Liver (tissue), 9 donors: Measurements from ENCODE around the gene CACNA2D1. TPM values are rescaled to one million over a fixed set of nuclear protein-coding genes. Genes with fewer than 3 reads are reported as not detected.

ENCODE experiments used
- DNase-seq: peaks from one replicate; pipeline ENCODE4 v3.0.0-alpha.2; 2017; ENCODE audit warnings: low spot score
- H3K27ac ChIP-seq, 2 donors: one replicate each; pipeline ENCODE4 v1.7.0; 2013; ENCODE audit warnings: inconsistent platforms in 2 of 2, low read length in 2 of 2, control low read depth in 1 of 2, low read depth in 1 of 2, mild to moderate bottlenecking in 1 of 2
- H3K27me3 ChIP-seq, 4 donors: one replicate each; pipeline versions ENCODE4 v1.6.1 to v1.7.0; 2013; ENCODE audit warnings: low read length in 3 of 4, inconsistent platforms in 1 of 4, mild to moderate bottlenecking in 1 of 4, moderate library complexity in 1 of 4; ENCODE audit not compliant: control insufficient read depth in 4 of 4, insufficient read depth in 4 of 4
- H3K36me3 ChIP-seq, 4 donors: one replicate each; pipeline versions ENCODE4 v1.6.1 to v1.7.0; 2013; ENCODE audit warnings: low read length in 3 of 4, mild to moderate bottlenecking in 3 of 4, low read depth in 1 of 4, moderate library complexity in 1 of 4; ENCODE audit not compliant: control insufficient read depth in 4 of 4, insufficient read depth in 3 of 4
- H3K4me1 ChIP-seq, 4 donors: one replicate each; pipeline versions ENCODE4 v1.6.1 to v1.7.0; 2013; ENCODE audit warnings: low read length in 3 of 4, mild to moderate bottlenecking in 3 of 4, moderate library complexity in 1 of 4; ENCODE audit not compliant: control insufficient read depth in 4 of 4, insufficient read depth in 4 of 4
- H3K4me3 ChIP-seq, 3 donors: one replicate each; pipeline versions ENCODE4 v1.6.1 to v1.7.0; 2013; ENCODE audit warnings: low read length in 3 of 3, control low read depth in 1 of 3, low read depth in 1 of 3, mild to moderate bottlenecking in 1 of 3
- H3K9ac ChIP-seq, 2 donors: one replicate each; pipeline ENCODE4 v1.7.0; 2013; ENCODE audit warnings: low read length in 2 of 2, mild to moderate bottlenecking in 2 of 2, moderate library complexity in 2 of 2, control low read depth in 1 of 2, low read depth in 1 of 2
- H3K9me3 ChIP-seq, 4 donors: one replicate each; pipeline versions ENCODE4 v1.6.1 to v1.7.0; 2013; ENCODE audit warnings: low read length in 3 of 4; ENCODE audit not compliant: control insufficient read depth in 4 of 4
- EGR1 ChIP-seq, 2 donors: IDR thresholded peaks; 2 replicates each; pipeline ENCODE4 v1.6.1; 2016 to 2018; ENCODE audit warnings: antibody characterized with exemption in 2 of 2, low read depth in 2 of 2
- FOXA1 ChIP-seq: IDR thresholded peaks from 2 replicates; pipeline ENCODE4 v1.6.1; 2016; ENCODE audit warnings: antibody characterized with exemption
- FOXA2 ChIP-seq: IDR thresholded peaks from 2 replicates; pipeline ENCODE4 v1.6.1; 2016; ENCODE audit warnings: antibody characterized with exemption
- GABPA ChIP-seq, 2 donors: IDR thresholded peaks in 1 of 2; conservative IDR thresholded peaks in 1 of 2; 2 replicates each; pipeline ENCODE4 v1.6.1; 2016; ENCODE audit warnings: antibody characterized with exemption in 2 of 2, mild to moderate bottlenecking in 1 of 2, moderate library complexity in 1 of 2
- HNF4A ChIP-seq, 2 donors: conservative IDR thresholded peaks; 2 replicates each; pipeline ENCODE4 v1.6.1; 2016; ENCODE audit warnings: antibody characterized with exemption in 2 of 2, mild to moderate bottlenecking in 2 of 2
- HNF4G ChIP-seq: IDR thresholded peaks from 2 replicates; pipeline ENCODE4 v1.6.1; 2016; ENCODE audit warnings: antibody characterized with exemption
- JUND ChIP-seq, 2 donors: IDR thresholded peaks; 2 replicates each; pipeline ENCODE4 v1.6.1; 2016; ENCODE audit warnings: antibody characterized with exemption in 2 of 2
- MAX ChIP-seq: IDR thresholded peaks from 2 replicates; pipeline ENCODE4 v1.6.1; 2016; ENCODE audit warnings: antibody characterized with exemption
- NR2F2 ChIP-seq: IDR thresholded peaks from 2 replicates; pipeline ENCODE4 v1.6.1; 2016; ENCODE audit warnings: antibody characterized with exemption
- RAD21 ChIP-seq, 2 donors: IDR thresholded peaks; 2 replicates each; pipeline ENCODE4 v1.6.1; 2016; ENCODE audit warnings: antibody characterized with exemption in 2 of 2, mild to moderate bottlenecking in 2 of 2
- RXRA ChIP-seq, 2 donors: IDR thresholded peaks; 2 replicates each; pipeline ENCODE4 v1.6.1; 2017 to 2018; ENCODE audit warnings: antibody characterized with exemption in 2 of 2, mild to moderate bottlenecking in 1 of 2
- SP1 ChIP-seq: IDR thresholded peaks from 2 replicates; pipeline ENCODE4 v1.6.1; 2018; ENCODE audit warnings: antibody characterized with exemption, mild to moderate bottlenecking
- TAF1 ChIP-seq: conservative IDR thresholded peaks from 2 replicates; pipeline ENCODE4 v1.6.1; 2016; ENCODE audit warnings: antibody characterized with exemption, mild to moderate bottlenecking
- ZBTB33 ChIP-seq: IDR thresholded peaks from 2 replicates; pipeline ENCODE4 v1.6.1; 2016; ENCODE audit warnings: antibody characterized with exemption
- WGBS: extraction: QIAGEN DNeasy Blood & Tissue Kit; methylation state at CpG from one replicate; pipeline ENCODE4 v1.1.7; 2013; 5-methylcytosine and 5-hydroxymethylcytosine counted together
- polyA plus RNA-seq, 2 donors: library from polyadenylated mRNA; stranded (reverse) in 1 of 2; unstranded in 1 of 2; fragments of 200-250 nt in 1 of 2; fragments of >200 nt in 1 of 2; fragmentation: Nextera tagmentation in 1 of 2; extraction: Ambion mirVana in 1 of 2; gene quantifications; one replicate each; pipeline versions ENCODE4 v1.2.1 to v1.2.3, GENCODE V29; 2013 to 2015
- total RNA-seq, 2 donors: library from RNA; depleted of rRNA; stranded (reverse); fragments of >200 nt; gene quantifications; one replicate each; pipeline ENCODE4 v1.2.3, GENCODE V29; 2014
- TF ChIP-seq, protein P1 (sequence below): IDR thresholded peaks from 2 replicates; pipeline ENCODE4 v1.6.1; 2016; ENCODE audit warnings: antibody characterized with exemption
- TF ChIP-seq, protein P2 (sequence below): fragments of 150-350 bp; IDR thresholded peaks from 2 replicates; pipeline ENCODE4 v1.5.1; 2017; ENCODE audit warnings: improper control_type of control experiment, low read depth, low read length; ENCODE audit not compliant: missing input control
- TF ChIP-seq, protein P3 (sequence below): IDR thresholded peaks from 2 replicates; pipeline ENCODE4 v1.6.1; 2016; ENCODE audit warnings: antibody characterized with exemption, mild to moderate bottlenecking
- donor health status: healthy.
- donor health status: healthy.
- donor health status: healthy.
- donor health status: healthy.
- donor health status: healthy.

CACNA2D1 gene
- total and polyA plus RNA-seq, 4 donors, result 0.42 to 2.3 (median 0.94) TPM

DNA sequence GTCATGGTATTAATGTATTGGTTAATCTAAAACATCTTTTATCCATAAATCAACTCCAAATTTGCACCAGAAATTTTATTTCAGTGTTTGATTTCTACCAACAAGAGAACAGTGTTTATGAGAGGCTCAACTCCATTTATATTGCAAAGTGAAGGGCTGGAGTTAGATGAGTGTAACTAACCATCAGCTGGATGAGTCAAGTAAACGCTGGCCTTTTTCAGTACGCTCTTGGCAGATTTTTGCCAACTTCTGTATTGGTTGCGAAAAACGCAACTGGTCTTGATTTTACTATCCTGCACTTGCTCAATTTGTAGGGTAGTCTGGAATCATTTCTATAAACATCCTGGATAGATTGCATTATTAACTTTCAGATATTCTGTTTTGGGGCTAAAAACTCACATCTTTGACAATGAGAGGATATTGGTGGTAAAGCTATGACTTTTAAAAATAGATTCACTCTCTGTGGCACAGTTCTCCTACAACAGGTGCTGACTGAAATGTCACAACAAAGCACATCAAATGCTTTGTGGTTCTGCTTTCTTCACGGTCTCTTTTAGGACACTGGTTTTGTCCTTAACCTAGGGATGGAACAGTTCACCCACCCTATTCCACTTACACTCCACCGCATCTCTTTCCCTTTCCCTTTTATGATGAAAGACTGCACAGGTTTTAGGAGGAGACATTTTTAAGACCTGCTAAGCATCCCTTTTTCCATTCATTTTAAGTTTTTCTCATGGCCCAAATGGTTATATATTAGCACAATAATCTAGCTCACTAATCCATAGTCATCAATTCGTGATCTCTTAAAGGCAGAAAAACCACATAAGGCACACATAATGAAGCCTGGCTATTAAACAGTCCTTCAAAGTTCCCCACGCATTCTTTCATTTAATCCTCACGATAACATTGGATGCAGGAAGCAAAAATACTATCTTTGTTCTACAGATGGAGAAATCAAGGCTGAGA is 12.8 kb downstream of the CACNA2D1 start:
- 72% methylated on average over 9 of the region's 9 CpGs for WGBS
- no peak for DNase-seq
- Histone ChIP-seq H3K27ac (no peak overlapping the region), H3K36me3 (no peaks in the 10 kb centered on the region), H3K27me3 (no peaks in the 10 kb centered on the region), H3K4me1 (no peaks in the 10 kb centered on the region), H3K4me3 (no peak overlapping the region), H3K9me3 (no peaks in the 10 kb centered on the region), H3K9ac (no peak overlapping the region)
- TF ChIP-seq HNF4G, result no peak
- TF ChIP-seq, protein P1, sequence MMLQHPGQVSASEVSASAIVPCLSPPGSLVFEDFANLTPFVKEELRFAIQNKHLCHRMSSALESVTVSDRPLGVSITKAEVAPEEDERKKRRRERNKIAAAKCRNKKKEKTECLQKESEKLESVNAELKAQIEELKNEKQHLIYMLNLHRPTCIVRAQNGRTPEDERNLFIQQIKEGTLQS, result no peak
- TF ChIP-seq ZBTB33, result no peak
- no peak for TF ChIP-seq RAD21 (IDR thresholded peaks at IDR 0.05)
- TF ChIP-seq EGR1 (IDR thresholded peaks at IDR 0.05; ENCODE audit: low read depth in 2 of 2), result no peak
- TF ChIP-seq TAF1, result no peak
- TF ChIP-seq SP1, result no peak
- TF ChIP-seq RXRA (IDR thresholded peaks at IDR 0.05), result no peak
- TF ChIP-seq, protein P2, sequence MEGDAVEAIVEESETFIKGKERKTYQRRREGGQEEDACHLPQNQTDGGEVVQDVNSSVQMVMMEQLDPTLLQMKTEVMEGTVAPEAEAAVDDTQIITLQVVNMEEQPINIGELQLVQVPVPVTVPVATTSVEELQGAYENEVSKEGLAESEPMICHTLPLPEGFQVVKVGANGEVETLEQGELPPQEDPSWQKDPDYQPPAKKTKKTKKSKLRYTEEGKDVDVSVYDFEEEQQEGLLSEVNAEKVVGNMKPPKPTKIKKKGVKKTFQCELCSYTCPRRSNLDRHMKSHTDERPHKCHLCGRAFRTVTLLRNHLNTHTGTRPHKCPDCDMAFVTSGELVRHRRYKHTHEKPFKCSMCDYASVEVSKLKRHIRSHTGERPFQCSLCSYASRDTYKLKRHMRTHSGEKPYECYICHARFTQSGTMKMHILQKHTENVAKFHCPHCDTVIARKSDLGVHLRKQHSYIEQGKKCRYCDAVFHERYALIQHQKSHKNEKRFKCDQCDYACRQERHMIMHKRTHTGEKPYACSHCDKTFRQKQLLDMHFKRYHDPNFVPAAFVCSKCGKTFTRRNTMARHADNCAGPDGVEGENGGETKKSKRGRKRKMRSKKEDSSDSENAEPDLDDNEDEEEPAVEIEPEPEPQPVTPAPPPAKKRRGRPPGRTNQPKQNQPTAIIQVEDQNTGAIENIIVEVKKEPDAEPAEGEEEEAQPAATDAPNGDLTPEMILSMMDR, result no peak
- no peak for TF ChIP-seq FOXA1

GRCh38 chr7:82429408-82429807 is 14.2 kb downstream of the CACNA2D1 start:
- TF ChIP-seq EGR1 (IDR thresholded peaks at IDR 0.05; ENCODE audit: low read depth in 2 of 2) (no peak), MAX (no peak), RAD21 (IDR thresholded peaks at IDR 0.05) (no peak), ZBTB33 (no peak), HNF4A (conservative IDR thresholded peaks at IDR 0.05) (no peak), FOXA2 (no peak), TAF1 (no peak), NR2F2 (no peak), RXRA (IDR thresholded peaks at IDR 0.05) (no peak), JUND (IDR thresholded peaks at IDR 0.05) (no peak), GABPA (IDR thresholded peaks at IDR 0.05 in 1 of 2, conservative IDR thresholded peaks at IDR 0.05 in 1 of 2) (no peak), SP1 (no peak)
- TF ChIP-seq, protein P1, result no peak
- TF ChIP-seq, protein P3, sequence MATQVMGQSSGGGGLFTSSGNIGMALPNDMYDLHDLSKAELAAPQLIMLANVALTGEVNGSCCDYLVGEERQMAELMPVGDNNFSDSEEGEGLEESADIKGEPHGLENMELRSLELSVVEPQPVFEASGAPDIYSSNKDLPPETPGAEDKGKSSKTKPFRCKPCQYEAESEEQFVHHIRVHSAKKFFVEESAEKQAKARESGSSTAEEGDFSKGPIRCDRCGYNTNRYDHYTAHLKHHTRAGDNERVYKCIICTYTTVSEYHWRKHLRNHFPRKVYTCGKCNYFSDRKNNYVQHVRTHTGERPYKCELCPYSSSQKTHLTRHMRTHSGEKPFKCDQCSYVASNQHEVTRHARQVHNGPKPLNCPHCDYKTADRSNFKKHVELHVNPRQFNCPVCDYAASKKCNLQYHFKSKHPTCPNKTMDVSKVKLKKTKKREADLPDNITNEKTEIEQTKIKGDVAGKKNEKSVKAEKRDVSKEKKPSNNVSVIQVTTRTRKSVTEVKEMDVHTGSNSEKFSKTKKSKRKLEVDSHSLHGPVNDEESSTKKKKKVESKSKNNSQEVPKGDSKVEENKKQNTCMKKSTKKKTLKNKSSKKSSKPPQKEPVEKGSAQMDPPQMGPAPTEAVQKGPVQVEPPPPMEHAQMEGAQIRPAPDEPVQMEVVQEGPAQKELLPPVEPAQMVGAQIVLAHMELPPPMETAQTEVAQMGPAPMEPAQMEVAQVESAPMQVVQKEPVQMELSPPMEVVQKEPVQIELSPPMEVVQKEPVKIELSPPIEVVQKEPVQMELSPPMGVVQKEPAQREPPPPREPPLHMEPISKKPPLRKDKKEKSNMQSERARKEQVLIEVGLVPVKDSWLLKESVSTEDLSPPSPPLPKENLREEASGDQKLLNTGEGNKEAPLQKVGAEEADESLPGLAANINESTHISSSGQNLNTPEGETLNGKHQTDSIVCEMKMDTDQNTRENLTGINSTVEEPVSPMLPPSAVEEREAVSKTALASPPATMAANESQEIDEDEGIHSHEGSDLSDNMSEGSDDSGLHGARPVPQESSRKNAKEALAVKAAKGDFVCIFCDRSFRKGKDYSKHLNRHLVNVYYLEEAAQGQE, result no peak
- H3K27me3 ChIP-seq, result no peaks in the 10 kb centered on the region
- H3K9ac ChIP-seq, result no peak overlapping the region
- H3K27ac ChIP-seq, result no peak overlapping the region
- DNase-seq, result no peak
- no peaks in the 10 kb centered on the region for H3K36me3 ChIP-seq
- H3K9me3 ChIP-seq, result no peaks in the 10 kb centered on the region
- no peaks in the 10 kb centered on the region for H3K4me1 ChIP-seq
- H3K4me3 ChIP-seq, result no peak overlapping the region
- 70% methylated on average over 5 of the region's 5 CpGs for WGBS
